ENCODE data around the gene MAGI2.

MAGI2 gene

GRCh38 chr7:78101076-78101475 lies 1352.4 kb downstream of the MAGI2 start:
- no peak for DNase-seq

GRCh38 chr7:78099715-78100394 lies 1353.6 kb downstream of the MAGI2 start:
- DNase-seq = no peak

- no peak for DNase-seq
Observed at GRCh38 chr7:78095549-78095948, 1357.9 kb downstream of the MAGI2 start.

GRCh38 chr7:78092331-78092730 lies 1361.1 kb downstream of the MAGI2 start:
- peak; percentile 5 for DNase-seq

- DNase-seq = peak; percentile 13
Observed at GRCh38 chr7:78090616-78091015, 1362.9 kb downstream of the MAGI2 start.

GRCh38 chr7:78083476-78084120 lies 1369.9 kb downstream of the MAGI2 start:
- no peak for DNase-seq

- no peak for DNase-seq
Observed at GRCh38 chr7:78082556-78082955, 1370.9 kb downstream of the MAGI2 start.

- no peak for DNase-seq
Observed at GRCh38 chr7:78081888-78082287, 1371.6 kb downstream of the MAGI2 start.

GRCh38 chr7:78081344-78081743 lies 1372.1 kb downstream of the MAGI2 start:
- DNase-seq = no peak

- DNase-seq = no peak
Observed at GRCh38 chr7:78080811-78081210, 1372.7 kb downstream of the MAGI2 start.

- no peak for DNase-seq
Observed at GRCh38 chr7:78080241-78080640, 1373.2 kb downstream of the MAGI2 start.

GRCh38 chr7:78074713-78075112 lies 1378.8 kb downstream of the MAGI2 start:
- no peak for DNase-seq

- no peak for DNase-seq
Observed at GRCh38 chr7:78073609-78074382, 1379.7 kb downstream of the MAGI2 start.

- no peak for DNase-seq
Observed at GRCh38 chr7:78072201-78072590, 1381.3 kb downstream of the MAGI2 start.

GRCh38 chr7:78071491-78072200 lies 1381.8 kb downstream of the MAGI2 start:
- DNase-seq = no peak

- no peak for DNase-seq
Observed at GRCh38 chr7:78066599-78066998, 1386.9 kb downstream of the MAGI2 start.

GRCh38 chr7:78063758-78064157 lies 1389.7 kb downstream of the MAGI2 start:
- DNase-seq = no peak

GRCh38 chr7:78062214-78062613 lies 1391.3 kb downstream of the MAGI2 start:
- DNase-seq = no peak

- DNase-seq = no peak
Observed at GRCh38 chr7:78057571-78057970, 1395.9 kb downstream of the MAGI2 start.

GRCh38 chr7:78055599-78055998 lies 1397.9 kb downstream of the MAGI2 start:
- no peak for DNase-seq

- no peak for DNase-seq
Observed at GRCh38 chr7:78055001-78055573, 1398.4 kb downstream of the MAGI2 start.

- DNase-seq = no peak
Observed at GRCh38 chr7:78052112-78052511, 1401.4 kb downstream of the MAGI2 start.

GRCh38 chr7:78047800-78048199 lies 1405.7 kb downstream of the MAGI2 start:
- no peak for DNase-seq
